Left kidney (tissue), 2 donors: ENCODE measurements around the gene SLC25A6. TPM values are rescaled to one million over a fixed set of nuclear protein-coding genes. Genes with fewer than 3 reads are reported as not detected.
A peak's percentile ranks its signal among the peaks of the same experiment; 100 is the strongest.
"Not testable (repeated sequence)": the region's sequence is repeated elsewhere in the genome, so short reads cannot be mapped to it uniquely, and the experiment has no call there.

Source experiments
- DNase-seq: peaks from one replicate; pipeline ENCODE4 v3.0.0-alpha.2; 2013
- polyA plus RNA-seq: library from polyadenylated mRNA; unstranded; fragments of 120-200 nt; gene quantifications from one replicate; pipeline ENCODE4 v1.2.1, GENCODE V29; 2013; ENCODE audit not compliant: insufficient read length

The SLC25A6 gene
- polyA plus RNA-seq, 1 donor: 438 TPM

- peak; percentile 68 for DNase-seq
These were observed 609 bp upstream of the SLC25A6 start for GRCh38 chrX:1392376-1393068.

DNA sequence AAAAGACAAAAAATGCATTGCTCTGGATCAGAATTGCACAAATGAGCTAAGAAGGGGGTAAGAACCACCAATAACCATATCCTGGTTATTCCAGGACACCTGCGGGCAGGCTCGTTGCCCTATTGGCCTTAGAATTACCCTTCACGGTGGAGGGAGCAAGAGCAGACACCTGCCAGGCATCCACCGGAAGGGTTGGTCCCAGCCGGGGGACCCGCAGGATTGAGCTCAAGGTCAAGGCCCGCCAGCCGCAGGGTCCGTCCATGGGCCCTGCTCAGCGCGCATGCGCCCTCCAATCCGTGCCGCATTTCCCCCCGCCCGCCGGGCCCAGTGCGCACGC lies 575 bp downstream of the SLC25A6 start:
- no peak for DNase-seq

DNA sequence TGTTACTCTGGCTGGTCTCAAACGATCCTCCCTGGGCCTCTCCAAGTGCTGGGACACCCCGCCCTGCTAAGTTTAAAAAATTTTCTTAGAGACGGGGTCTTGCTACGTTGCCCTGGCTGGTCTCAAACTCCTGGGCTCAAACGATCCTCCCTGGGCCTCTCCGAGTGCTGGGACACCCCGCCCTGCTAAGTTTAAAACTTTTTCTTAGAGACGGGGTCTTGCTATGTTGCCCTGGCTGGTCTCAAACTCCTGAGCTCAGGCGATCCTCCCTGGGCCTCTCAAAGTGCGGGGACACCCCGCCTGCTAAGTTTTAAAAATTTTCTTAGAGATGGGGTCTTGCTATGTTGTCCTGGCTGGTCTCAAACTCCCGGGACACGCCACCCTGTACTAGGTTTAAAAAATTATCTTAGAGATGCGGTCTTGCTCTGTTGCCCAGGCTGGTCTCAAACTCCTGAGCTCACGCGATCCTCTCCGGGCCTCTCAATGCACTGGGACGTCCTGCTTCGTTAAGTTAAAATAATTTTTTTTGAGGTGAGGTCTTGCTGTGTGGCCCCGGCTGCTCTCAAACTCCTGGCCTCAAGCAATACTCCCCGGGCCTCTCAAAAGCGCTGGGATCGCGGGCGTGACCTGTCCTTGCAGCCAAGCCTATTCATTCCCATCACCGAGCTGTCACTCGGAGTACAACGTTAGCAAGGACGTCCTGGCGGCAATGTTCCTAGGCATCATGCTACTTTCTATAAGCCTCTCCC lies 1.1 kb downstream of the SLC25A6 start:
- no peak for DNase-seq

- DNase-seq: no peak
These were observed 2.0 kb downstream of the SLC25A6 start for GRCh38 chrX:1389993-1390285.

- DNase-seq: no peak
These were observed 2.5 kb downstream of the SLC25A6 start for GRCh38 chrX:1389181-1389992.

GRCh38 chrX:1388651-1389050 lies 3.3 kb downstream of the SLC25A6 start:
- no peak for DNase-seq

GRCh38 chrX:1387141-1387776 lies 4.7 kb downstream of the SLC25A6 start:
- no peak for DNase-seq

DNA sequence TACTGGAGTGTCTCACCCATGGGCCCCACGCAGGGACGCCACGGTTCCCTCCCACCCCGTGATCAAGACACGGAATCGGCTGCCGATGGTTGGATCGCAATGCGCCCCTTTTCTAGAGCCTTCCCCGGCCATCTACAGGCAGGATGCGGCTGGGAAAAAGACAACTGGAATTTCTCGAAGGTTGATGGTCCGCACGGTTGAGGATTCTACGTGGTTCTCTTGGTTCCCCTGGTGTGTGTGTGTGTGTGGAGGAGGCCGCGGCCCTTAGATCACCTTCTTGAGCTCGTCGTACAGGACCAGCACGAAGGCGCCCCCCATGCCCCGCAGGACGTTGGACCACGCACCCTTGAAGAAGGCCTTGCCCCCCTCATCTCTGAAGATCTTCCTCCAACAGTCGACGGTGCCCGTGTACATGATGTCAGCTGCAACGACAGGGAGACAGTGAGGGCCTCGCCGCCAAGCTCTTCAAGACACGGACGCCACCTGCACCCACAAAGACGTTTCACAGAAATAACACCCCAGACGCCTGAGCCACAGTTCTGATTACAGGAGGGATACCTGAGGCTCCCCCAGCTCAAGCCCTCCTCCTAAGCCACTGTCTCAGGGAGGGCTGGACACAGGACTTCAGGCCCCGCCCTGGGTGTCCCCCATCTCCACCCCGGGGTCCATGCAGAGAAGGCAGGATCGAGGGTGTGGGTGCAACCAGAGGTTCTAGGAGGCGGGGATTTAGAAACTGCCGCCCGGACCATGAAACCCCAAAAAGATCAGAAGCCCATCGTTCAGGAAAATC lies 5.4 kb downstream of the SLC25A6 start:
- no peak for DNase-seq

GRCh38 chrX:1385253-1386223 lies 6.4 kb downstream of the SLC25A6 start:
- no peak for DNase-seq

GRCh38 chrX:1384658-1385252 lies 7.2 kb downstream of the SLC25A6 start:
- no peak for DNase-seq

DNA sequence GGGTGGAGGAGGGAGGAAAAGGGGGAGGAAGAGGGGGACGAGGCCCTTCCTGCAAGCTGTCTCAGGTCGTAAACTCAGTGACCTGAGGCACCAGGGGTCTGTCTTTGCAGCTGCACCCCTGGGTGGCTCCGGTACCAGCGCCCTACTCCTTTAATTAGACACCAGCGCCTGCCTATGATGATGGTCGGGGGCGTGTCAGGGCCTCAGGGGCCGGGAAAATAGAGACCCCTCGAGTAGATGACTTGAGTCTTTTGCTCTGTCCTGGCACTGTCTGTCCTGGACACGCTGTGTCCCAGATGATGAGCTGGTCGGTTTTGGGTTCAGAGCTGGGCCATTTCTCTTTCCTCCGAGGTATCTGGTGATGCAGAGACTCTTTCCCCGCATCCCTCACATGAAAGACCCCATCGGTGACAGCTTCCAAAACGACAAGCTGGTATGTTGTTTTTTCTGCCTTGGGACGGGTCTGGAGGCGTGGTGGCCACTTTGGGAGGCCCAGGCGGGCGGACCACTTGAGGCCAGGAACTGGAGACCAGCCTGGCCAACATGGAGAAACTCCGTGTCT lies 11.2 kb downstream of the SLC25A6 start:
- DNase-seq: no peak

DNA sequence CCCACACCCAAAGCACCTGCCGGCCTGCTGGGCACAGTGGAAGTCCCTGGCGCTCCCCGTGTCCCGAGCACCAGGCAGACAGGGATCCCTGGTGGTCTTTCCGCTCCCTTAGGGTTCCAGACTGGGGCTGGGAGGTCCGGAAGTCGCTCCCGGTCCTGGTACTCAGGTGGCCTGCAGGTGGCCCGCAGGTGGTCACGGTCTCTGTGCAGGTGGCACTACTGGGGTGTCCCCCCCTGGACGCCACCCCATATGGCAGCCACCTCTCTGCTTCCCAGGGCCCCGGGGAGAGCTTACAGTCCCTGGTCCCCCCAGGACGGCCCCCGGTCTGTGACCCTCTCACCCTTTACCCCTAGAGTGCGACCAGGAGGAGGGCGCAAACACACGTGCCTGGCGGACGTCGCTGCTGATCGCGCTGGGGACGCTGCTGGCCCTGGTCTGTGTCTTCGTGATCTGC lies 13.6 kb downstream of the SLC25A6 start:
- no peak for DNase-seq

GRCh38 chrX:1368385-1368698 lies 23.6 kb downstream of the SLC25A6 start:
- no peak for DNase-seq

GRCh38 chrX:1366363-1366762 lies 25.6 kb downstream of the SLC25A6 start:
- not testable (repeated sequence) for DNase-seq

DNA sequence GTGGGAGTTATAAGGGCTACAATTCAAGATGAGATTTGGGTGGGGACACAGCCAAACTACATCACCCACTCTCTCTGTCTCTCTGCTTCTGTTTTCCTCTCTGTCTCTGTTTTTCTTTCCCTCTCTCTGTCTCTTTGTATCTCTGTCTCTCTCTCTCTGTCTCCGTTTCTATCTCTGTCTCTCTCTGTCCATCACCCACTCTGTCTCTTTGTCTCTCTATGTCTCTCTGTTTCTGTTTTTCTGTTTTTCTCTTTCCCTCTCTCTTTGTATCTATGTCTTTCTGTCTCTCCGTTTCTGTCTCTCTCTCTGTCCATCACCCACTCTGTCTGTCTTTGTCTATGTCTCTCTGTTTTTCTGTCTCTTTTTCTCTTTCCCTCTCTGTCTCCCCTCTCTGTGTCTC lies 30.0 kb downstream of the SLC25A6 start:
- DNase-seq: no peak

- no peak for DNase-seq
These were observed 30.6 kb downstream of the SLC25A6 start for GRCh38 chrX:1361275-1361674.

DNA sequence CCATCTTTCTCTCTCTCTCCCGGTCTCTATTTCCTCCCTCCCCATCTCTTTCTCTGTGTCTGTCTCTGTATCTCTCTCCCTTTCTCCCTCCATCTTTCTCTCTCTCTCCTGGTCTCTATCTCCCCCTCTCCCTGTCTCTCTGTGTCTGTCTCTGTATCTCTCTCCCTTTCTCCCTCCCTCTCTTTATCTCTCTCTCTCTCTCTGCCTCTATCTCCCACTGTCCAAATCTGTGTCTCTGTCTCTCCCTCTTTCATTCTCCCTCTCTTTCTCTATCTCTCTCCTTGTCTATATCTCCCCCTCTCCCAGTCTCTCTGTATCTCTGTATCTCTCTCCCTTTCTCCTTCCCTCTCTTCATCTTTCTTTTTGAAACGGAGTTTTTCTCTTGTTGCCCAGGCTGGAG lies 31.7 kb downstream of the SLC25A6 start:
- DNase-seq: no peak

DNA sequence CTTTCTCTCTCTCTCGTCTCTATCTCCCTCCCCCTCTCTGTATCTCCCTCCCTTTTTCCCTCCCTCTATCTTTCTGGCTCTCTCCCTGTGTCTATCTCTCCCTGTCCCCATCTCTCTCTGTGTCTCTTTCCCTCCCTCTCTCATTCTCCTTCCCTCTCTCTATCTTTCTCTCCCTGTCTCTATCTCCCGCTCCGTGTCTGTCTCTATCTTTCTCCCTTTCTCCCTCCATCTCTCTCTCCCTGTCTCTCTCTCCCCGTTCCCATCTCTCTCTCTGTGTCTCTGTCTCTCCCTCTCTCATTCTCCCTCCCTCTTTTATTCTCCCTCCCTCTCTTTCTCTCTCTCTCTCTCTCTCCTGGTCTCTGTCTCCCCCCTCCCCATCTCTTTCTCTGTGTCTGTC lies 32.4 kb downstream of the SLC25A6 start:
- no peak for DNase-seq

- DNase-seq: no peak
These were observed 33.0 kb downstream of the SLC25A6 start for GRCh38 chrX:1358793-1359476.
